Activated T-helper 17 cell treated with anti-CD3 and anti-CD28 coated beads, Interleukin-2, amount 50 U/mL, for 72 hours (primary cell): ENCODE measurements around the gene SAXO2. TPM values are rescaled to one million over a fixed set of nuclear protein-coding genes. Genes with fewer than 3 reads are reported as not detected.
"Not testable (repeated sequence)": the region's sequence is repeated elsewhere in the genome, so short reads cannot be mapped to it uniquely, and the experiment has no call there.

ENCODE experiments used
- ATAC-seq: fragments of 150-1000 bp; cut with Tn5 transposase; replicated peaks from 2 replicates; pipeline ENCODE4 v1.10.0; 2021; ENCODE audit warnings: mild to moderate bottlenecking, moderate library complexity
- H3K27ac Mint-ChIP-seq: one replicate; pipeline ENCODE4 v1.8.0; 2022; ENCODE audit warnings: mixed read lengths
- H3K27me3 Mint-ChIP-seq: one replicate; pipeline ENCODE4 v1.8.0; 2022; ENCODE audit warnings: mixed read lengths
- H3K36me3 Mint-ChIP-seq: one replicate; pipeline ENCODE4 v1.8.0; 2022; ENCODE audit warnings: low read depth, mild to moderate bottlenecking, mixed read lengths
- H3K4me1 Mint-ChIP-seq: one replicate; pipeline ENCODE4 v1.8.0; 2022; ENCODE audit warnings: mixed read lengths
- H3K4me3 Mint-ChIP-seq: one replicate; pipeline ENCODE4 v1.8.0; 2022; ENCODE audit warnings: mild to moderate bottlenecking, mixed read lengths
- H3K9me3 Mint-ChIP-seq: one replicate; pipeline ENCODE4 v1.8.0; 2022; ENCODE audit warnings: mixed read lengths
- total RNA-seq, 2 donors: library from RNA; stranded (reverse); gene quantifications; one replicate each; pipeline ENCODE4 v1.2.3, GENCODE V29; 2022

SAXO2 gene
- total RNA-seq, 2 donors from 2014 or later: not detected

GRCh38 chr15:82263350-82263749, 732 bp downstream of the SAXO2 start:
- Mint-ChIP-seq H3K27ac (peak overlapping the region; percentile 88), H3K9me3 (no peaks in the 10 kb centered on the region)

GRCh38 chr15:82267137-82267536, 4.5 kb downstream of the SAXO2 start:
- not testable (repeated sequence) for H3K4me3 Mint-ChIP-seq, H3K27ac Mint-ChIP-seq, H3K9me3 Mint-ChIP-seq, H3K4me1 Mint-ChIP-seq, H3K36me3 Mint-ChIP-seq, H3K27me3 Mint-ChIP-seq, ATAC-seq

More at GRCh38 chr15:82263350-82263749, 732 bp downstream of the SAXO2 start:
- H3K4me3 Mint-ChIP-seq: peak overlapping the region; percentile 92
- H3K36me3 Mint-ChIP-seq: peaks cover 26% of the 10 kb centered on the region
- H3K4me1 Mint-ChIP-seq: peaks cover 12% of the 10 kb centered on the region
- ATAC-seq: no peak
- H3K27me3 Mint-ChIP-seq: no peaks in the 10 kb centered on the region

GRCh38 chr15:82268454-82268853, 5.8 kb downstream of the SAXO2 start:
- H3K27me3 Mint-ChIP-seq, H3K9me3 Mint-ChIP-seq, H3K4me3 Mint-ChIP-seq, H3K36me3 Mint-ChIP-seq, H3K27ac Mint-ChIP-seq, ATAC-seq, H3K4me1 Mint-ChIP-seq: not testable (repeated sequence)

- H3K4me3 Mint-ChIP-seq: no peak overlapping the region
These were observed 9.5 kb downstream of the SAXO2 start for GRCh38 chr15:82272154-82272553.

GRCh38 chr15:82275410-82275809, 12.8 kb downstream of the SAXO2 start:
- ATAC-seq: no peak
- H3K36me3 Mint-ChIP-seq: no peaks in the 10 kb centered on the region
- H3K27me3 Mint-ChIP-seq: peaks cover 7% of the 10 kb centered on the region
- no peak overlapping the region for H3K4me3 Mint-ChIP-seq
- H3K27ac Mint-ChIP-seq: no peak overlapping the region
- H3K9me3 Mint-ChIP-seq: no peaks in the 10 kb centered on the region
- no peaks in the 10 kb centered on the region for H3K4me1 Mint-ChIP-seq

More at GRCh38 chr15:82272154-82272553, 9.5 kb downstream of the SAXO2 start:
- Mint-ChIP-seq H3K4me1 (no peaks in the 10 kb centered on the region), H3K9me3 (no peaks in the 10 kb centered on the region), H3K27ac (no peak overlapping the region), H3K27me3 (peaks cover 7% of the 10 kb centered on the region), H3K36me3 (no peaks in the 10 kb centered on the region)
- ATAC-seq: no peak

- H3K4me3 Mint-ChIP-seq, H3K27ac Mint-ChIP-seq, H3K4me1 Mint-ChIP-seq, H3K27me3 Mint-ChIP-seq, H3K36me3 Mint-ChIP-seq, H3K9me3 Mint-ChIP-seq, ATAC-seq: not testable (repeated sequence)
These were observed 18.7 kb downstream of the SAXO2 start for GRCh38 chr15:82281276-82281675.

GRCh38 chr15:82282386-82282785, 19.8 kb downstream of the SAXO2 start:
- peaks cover 20% of the 10 kb centered on the region for H3K4me1 Mint-ChIP-seq
- not testable (repeated sequence) for H3K9me3 Mint-ChIP-seq, H3K27me3 Mint-ChIP-seq, H3K4me3 Mint-ChIP-seq, H3K36me3 Mint-ChIP-seq, ATAC-seq, H3K27ac Mint-ChIP-seq

GRCh38 chr15:82284381-82284780, 21.8 kb downstream of the SAXO2 start:
- H3K27ac Mint-ChIP-seq, H3K27me3 Mint-ChIP-seq, ATAC-seq, H3K36me3 Mint-ChIP-seq, H3K9me3 Mint-ChIP-seq, H3K4me3 Mint-ChIP-seq: not testable (repeated sequence)
- peaks cover 22% of the 10 kb centered on the region for H3K4me1 Mint-ChIP-seq

- peaks cover 23% of the 10 kb centered on the region for H3K4me1 Mint-ChIP-seq
- H3K27ac Mint-ChIP-seq: peak overlapping the region; percentile 83
- H3K36me3 Mint-ChIP-seq, H3K27me3 Mint-ChIP-seq, H3K9me3 Mint-ChIP-seq: not testable (repeated sequence)
- H3K4me3 Mint-ChIP-seq: peak overlapping the region; percentile 70
- ATAC-seq: peak; percentile 91
These were observed 23.9 kb downstream of the SAXO2 start for GRCh38 chr15:82286475-82286874.

- H3K36me3 Mint-ChIP-seq, ATAC-seq, H3K9me3 Mint-ChIP-seq, H3K4me3 Mint-ChIP-seq, H3K27ac Mint-ChIP-seq, H3K27me3 Mint-ChIP-seq: not testable (repeated sequence)
- peaks cover 28% of the 10 kb centered on the region for H3K4me1 Mint-ChIP-seq
These were observed 25.6 kb downstream of the SAXO2 start for GRCh38 chr15:82288202-82288601.

- H3K9me3 Mint-ChIP-seq: no peaks in the 10 kb centered on the region
- no peak overlapping the region for H3K4me3 Mint-ChIP-seq
- no peak overlapping the region for H3K27ac Mint-ChIP-seq
- H3K36me3 Mint-ChIP-seq: no peaks in the 10 kb centered on the region
- no peak for ATAC-seq
- H3K4me1 Mint-ChIP-seq: peaks cover 9% of the 10 kb centered on the region
- no peaks in the 10 kb centered on the region for H3K27me3 Mint-ChIP-seq
These were observed 29.7 kb downstream of the SAXO2 start for GRCh38 chr15:82292271-82292670.

GRCh38 chr15:82294061-82294690, 31.6 kb downstream of the SAXO2 start:
- peaks cover 5% of the 10 kb centered on the region for H3K4me1 Mint-ChIP-seq
- no peak for ATAC-seq
- H3K4me3 Mint-ChIP-seq: no peak overlapping the region
- H3K9me3 Mint-ChIP-seq: no peaks in the 10 kb centered on the region
- no peaks in the 10 kb centered on the region for H3K36me3 Mint-ChIP-seq
- no peak overlapping the region for H3K27ac Mint-ChIP-seq
- no peaks in the 10 kb centered on the region for H3K27me3 Mint-ChIP-seq

GRCh38 chr15:82297546-82297945, 34.9 kb downstream of the SAXO2 start:
- peak overlapping the region; percentile 2 for H3K4me3 Mint-ChIP-seq
- no peaks in the 10 kb centered on the region for H3K4me1 Mint-ChIP-seq
- H3K27me3 Mint-ChIP-seq: no peaks in the 10 kb centered on the region
- no peak overlapping the region for H3K27ac Mint-ChIP-seq
- H3K36me3 Mint-ChIP-seq: no peaks in the 10 kb centered on the region
- ATAC-seq: no peak
- H3K9me3 Mint-ChIP-seq: no peaks in the 10 kb centered on the region

- no peaks in the 10 kb centered on the region for H3K36me3 Mint-ChIP-seq
- H3K27me3 Mint-ChIP-seq: no peaks in the 10 kb centered on the region
- H3K9me3 Mint-ChIP-seq: no peaks in the 10 kb centered on the region
- no peak overlapping the region for H3K27ac Mint-ChIP-seq
- no peaks in the 10 kb centered on the region for H3K4me1 Mint-ChIP-seq
- ATAC-seq: no peak
- peak overlapping the region; percentile 2 for H3K4me3 Mint-ChIP-seq
These were observed 35.4 kb downstream of the SAXO2 start for GRCh38 chr15:82298032-82298431.

- H3K4me3 Mint-ChIP-seq: peak overlapping the region; percentile 2
- H3K27me3 Mint-ChIP-seq: no peaks in the 10 kb centered on the region
- no peaks in the 10 kb centered on the region for H3K4me1 Mint-ChIP-seq
- peak; percentile 82 for ATAC-seq
- H3K9me3 Mint-ChIP-seq: no peaks in the 10 kb centered on the region
- no peak overlapping the region for H3K27ac Mint-ChIP-seq
- H3K36me3 Mint-ChIP-seq: no peaks in the 10 kb centered on the region
These were observed 35.9 kb downstream of the SAXO2 start for GRCh38 chr15:82298520-82298919.

GRCh38 chr15:82299511-82299914, 36.9 kb downstream of the SAXO2 start:
- H3K36me3 Mint-ChIP-seq, H3K9me3 Mint-ChIP-seq, ATAC-seq, H3K27me3 Mint-ChIP-seq, H3K27ac Mint-ChIP-seq, H3K4me1 Mint-ChIP-seq, H3K4me3 Mint-ChIP-seq: not testable (repeated sequence)
